Measurements from ENCODE around the gene PBX1. TPM values are rescaled to one million over a fixed set of nuclear protein-coding genes. Genes with fewer than 3 reads are reported as not detected.

PBX1 gene
- total RNA-seq, 1 experiment from 2014 or later, result 102 TPM

DNA sequence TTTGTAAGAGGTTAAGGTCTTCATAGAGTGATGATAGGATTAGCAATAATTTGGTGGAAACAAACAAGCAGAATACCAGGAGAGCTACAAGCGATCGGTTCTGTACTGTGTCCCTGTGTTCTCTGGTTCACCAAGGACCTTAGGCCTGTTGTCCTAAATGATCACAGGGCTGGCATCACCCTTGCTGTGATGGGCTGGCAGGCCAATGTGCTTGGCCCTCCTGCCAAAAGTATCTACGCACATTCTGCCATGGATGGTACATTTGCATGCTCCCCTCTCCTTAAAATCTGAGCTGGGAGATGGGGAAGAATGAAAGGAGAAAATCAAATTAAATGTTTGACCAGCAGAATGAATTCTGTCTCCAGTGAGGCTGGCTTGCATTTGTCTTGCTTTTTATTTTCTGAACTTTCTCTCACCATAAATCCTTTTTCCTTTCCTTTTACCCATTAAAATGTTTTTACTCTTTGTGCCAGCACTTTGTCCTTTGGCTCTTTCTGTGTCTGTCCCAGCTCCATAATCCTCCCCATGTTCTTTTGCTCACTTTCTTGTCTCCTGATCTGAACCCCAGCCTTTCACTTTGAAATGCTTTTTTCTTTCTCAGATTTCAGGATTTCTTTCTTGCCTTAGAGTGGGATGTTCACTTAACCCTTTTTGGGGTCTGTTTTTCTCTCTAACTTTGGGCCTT lies 51.7 kb downstream of the PBX1 start (continued):
- TF ChIP-seq ZNF138 (CRISPR knock-in tag; conservative IDR thresholded peaks at IDR 0.05) (no peak), GABPB1 (CRISPR knock-in tag; IDR thresholded peaks at IDR 0.05) (no peak), TP53 (CRISPR knock-in tag; IDR thresholded peaks at IDR 0.05) (no peak), ZNF121 (CRISPR knock-in tag; IDR thresholded peaks at IDR 0.05) (no peak), HMGA2 (CRISPR knock-in tag; IDR thresholded peaks at IDR 0.05) (no peak), TEAD4 (CRISPR knock-in tag; IDR thresholded peaks at IDR 0.05) (no peak), MYBL2 (CRISPR knock-in tag; IDR thresholded peaks at IDR 0.05) (no peak), TEAD1 (CRISPR knock-in tag; IDR thresholded peaks at IDR 0.05) (no peak)
- TF ChIP-seq, protein P1, sequence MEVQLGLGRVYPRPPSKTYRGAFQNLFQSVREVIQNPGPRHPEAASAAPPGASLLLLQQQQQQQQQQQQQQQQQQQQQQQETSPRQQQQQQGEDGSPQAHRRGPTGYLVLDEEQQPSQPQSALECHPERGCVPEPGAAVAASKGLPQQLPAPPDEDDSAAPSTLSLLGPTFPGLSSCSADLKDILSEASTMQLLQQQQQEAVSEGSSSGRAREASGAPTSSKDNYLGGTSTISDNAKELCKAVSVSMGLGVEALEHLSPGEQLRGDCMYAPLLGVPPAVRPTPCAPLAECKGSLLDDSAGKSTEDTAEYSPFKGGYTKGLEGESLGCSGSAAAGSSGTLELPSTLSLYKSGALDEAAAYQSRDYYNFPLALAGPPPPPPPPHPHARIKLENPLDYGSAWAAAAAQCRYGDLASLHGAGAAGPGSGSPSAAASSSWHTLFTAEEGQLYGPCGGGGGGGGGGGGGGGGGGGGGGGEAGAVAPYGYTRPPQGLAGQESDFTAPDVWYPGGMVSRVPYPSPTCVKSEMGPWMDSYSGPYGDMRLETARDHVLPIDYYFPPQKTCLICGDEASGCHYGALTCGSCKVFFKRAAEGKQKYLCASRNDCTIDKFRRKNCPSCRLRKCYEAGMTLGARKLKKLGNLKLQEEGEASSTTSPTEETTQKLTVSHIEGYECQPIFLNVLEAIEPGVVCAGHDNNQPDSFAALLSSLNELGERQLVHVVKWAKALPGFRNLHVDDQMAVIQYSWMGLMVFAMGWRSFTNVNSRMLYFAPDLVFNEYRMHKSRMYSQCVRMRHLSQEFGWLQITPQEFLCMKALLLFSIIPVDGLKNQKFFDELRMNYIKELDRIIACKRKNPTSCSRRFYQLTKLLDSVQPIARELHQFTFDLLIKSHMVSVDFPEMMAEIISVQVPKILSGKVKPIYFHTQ (CRISPR knock-in tag; IDR thresholded peaks at IDR 0.05), result no peak
- TF ChIP-seq, protein P2, sequence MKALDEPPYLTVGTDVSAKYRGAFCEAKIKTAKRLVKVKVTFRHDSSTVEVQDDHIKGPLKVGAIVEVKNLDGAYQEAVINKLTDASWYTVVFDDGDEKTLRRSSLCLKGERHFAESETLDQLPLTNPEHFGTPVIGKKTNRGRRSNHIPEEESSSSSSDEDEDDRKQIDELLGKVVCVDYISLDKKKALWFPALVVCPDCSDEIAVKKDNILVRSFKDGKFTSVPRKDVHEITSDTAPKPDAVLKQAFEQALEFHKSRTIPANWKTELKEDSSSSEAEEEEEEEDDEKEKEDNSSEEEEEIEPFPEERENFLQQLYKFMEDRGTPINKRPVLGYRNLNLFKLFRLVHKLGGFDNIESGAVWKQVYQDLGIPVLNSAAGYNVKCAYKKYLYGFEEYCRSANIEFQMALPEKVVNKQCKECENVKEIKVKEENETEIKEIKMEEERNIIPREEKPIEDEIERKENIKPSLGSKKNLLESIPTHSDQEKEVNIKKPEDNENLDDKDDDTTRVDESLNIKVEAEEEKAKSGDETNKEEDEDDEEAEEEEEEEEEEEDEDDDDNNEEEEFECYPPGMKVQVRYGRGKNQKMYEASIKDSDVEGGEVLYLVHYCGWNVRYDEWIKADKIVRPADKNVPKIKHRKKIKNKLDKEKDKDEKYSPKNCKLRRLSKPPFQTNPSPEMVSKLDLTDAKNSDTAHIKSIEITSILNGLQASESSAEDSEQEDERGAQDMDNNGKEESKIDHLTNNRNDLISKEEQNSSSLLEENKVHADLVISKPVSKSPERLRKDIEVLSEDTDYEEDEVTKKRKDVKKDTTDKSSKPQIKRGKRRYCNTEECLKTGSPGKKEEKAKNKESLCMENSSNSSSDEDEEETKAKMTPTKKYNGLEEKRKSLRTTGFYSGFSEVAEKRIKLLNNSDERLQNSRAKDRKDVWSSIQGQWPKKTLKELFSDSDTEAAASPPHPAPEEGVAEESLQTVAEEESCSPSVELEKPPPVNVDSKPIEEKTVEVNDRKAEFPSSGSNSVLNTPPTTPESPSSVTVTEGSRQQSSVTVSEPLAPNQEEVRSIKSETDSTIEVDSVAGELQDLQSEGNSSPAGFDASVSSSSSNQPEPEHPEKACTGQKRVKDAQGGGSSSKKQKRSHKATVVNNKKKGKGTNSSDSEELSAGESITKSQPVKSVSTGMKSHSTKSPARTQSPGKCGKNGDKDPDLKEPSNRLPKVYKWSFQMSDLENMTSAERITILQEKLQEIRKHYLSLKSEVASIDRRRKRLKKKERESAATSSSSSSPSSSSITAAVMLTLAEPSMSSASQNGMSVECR (CRISPR knock-in tag; IDR thresholded peaks at IDR 0.05; ENCODE audit: borderline replicate concordance), result no peak
- TF ChIP-seq, protein P3, sequence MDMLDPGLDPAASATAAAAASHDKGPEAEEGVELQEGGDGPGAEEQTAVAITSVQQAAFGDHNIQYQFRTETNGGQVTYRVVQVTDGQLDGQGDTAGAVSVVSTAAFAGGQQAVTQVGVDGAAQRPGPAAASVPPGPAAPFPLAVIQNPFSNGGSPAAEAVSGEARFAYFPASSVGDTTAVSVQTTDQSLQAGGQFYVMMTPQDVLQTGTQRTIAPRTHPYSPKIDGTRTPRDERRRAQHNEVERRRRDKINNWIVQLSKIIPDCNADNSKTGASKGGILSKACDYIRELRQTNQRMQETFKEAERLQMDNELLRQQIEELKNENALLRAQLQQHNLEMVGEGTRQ (CRISPR knock-in tag; IDR thresholded peaks at IDR 0.05), result no peak

DNA sequence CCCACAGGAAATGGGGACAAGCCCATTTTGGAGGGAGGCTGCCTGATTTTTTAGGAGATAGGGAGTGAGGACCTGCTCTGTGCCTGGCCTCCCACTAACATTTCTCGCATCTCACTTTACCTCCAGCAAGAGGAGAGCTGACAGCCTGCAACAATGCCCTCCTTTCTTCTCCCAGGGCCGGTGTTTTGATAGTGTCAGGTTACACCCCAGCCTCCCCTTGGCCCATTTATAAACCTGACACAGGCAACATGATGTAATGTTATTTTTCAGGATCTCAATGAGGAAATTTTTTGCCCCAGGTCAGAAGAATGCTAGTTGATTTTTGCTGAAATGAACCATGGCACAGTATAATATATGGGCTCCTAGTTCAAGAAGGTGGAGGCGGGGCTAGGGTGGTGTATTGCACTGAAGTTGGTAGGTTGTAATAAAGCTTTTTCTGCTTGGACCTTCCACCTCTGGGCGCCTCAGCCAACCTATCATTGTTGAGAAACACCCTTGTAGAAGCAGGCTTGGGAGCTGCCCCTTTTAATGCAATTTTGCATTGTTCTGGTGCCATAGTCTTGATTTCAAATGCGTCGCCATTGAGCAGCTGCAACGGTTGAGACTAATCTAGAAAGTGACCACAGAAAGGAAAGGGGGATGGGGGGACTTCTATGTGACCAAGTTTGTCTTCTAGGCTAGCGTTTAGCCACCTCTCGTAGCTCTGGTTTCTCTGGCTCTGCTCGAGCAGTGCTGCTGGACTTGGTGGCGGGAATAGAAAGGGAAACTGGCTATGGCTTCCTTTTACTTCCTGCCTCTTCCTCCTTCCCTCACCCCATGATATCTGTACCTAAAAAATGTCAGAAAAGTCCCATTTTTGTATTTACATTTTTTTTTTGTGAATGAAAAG lies 53.0 kb downstream of the PBX1 start:
- peaks cover 95% of the 10 kb centered on the region for H3K4me1 Mint-ChIP-seq
- POLR2A ChIA-PET, result interaction anchor here (1.0 to 1.2 kb wide), 2 partner anchors 10 to 53 kb away, joined by 3 to 4 read pairs; partner anchors contain the start of gene PBX1
- no peaks in the 10 kb centered on the region for H3K27me3 Mint-ChIP-seq (ENCODE audit: low read depth)
- CTCF ChIA-PET, result interaction anchor here (1.2 to 2.1 kb wide), 4 partner anchors 10 to 62 kb away, joined by 4 to 6 read pairs (median 5); partner anchors contain the start of gene PBX1
- H3K27ac Mint-ChIP-seq, result peak overlapping the region; percentile 17; the same call in 1 of the 2 replicates
- TF ChIP-seq NFE2L1 (CRISPR knock-in tag; IDR thresholded peaks at IDR 0.05) (no peak), ZNF121 (CRISPR knock-in tag; IDR thresholded peaks at IDR 0.05) (no peak), GABPB1 (CRISPR knock-in tag; IDR thresholded peaks at IDR 0.05) (peak; percentile 90), TCF7 (CRISPR knock-in tag; IDR thresholded peaks at IDR 0.05; ENCODE audit: low read depth) (no peak), CREM (CRISPR knock-in tag; IDR thresholded peaks at IDR 0.05) (no peak)
- peak overlapping the region; percentile 22 for H3K4me3 Mint-ChIP-seq
- ATAC-seq, result peak; percentile 83
- H3K9me3 Mint-ChIP-seq, result no peaks in the 10 kb centered on the region
- DNase-seq (ENCODE audit: low spot score), result no peak
- no peaks in the 10 kb centered on the region for H3K36me3 Mint-ChIP-seq
